A673 (cell line): ENCODE measurements around the gene PROX2. TPM values are rescaled to one million over a fixed set of nuclear protein-coding genes. Genes with fewer than 3 reads are reported as not detected.

Experiments
- BruUV-seq: library from RNA; stranded (reverse); fragments of 400-500 nt; replicated peaks from 2 replicates; lab custom pipeline; 2021; lab: Mats Ljungman, UMichigan
- CTCF ChIA-PET: fragments of 300-600 bp; sonication (Branson Sonifier 250); formaldehyde crosslinking; loops from one replicate; lab custom pipeline; 2022; ENCODE audit warnings: antibody characterized with exemption; lab: Charles Lee
- POLR2A ChIA-PET: fragments of 300-600 bp; sonication (Branson Sonifier 250); formaldehyde crosslinking; loops from one replicate; lab custom pipeline; 2022; ENCODE audit warnings: antibody characterized with exemption; ENCODE audit not compliant: low non-redundant PET; lab: Charles Lee
- DNase-seq: peaks from one replicate; pipeline ENCODE4 v3.0.0-alpha.2; 2015; ENCODE audit warnings: low spot score
- H3K27ac ChIP-seq: fragments of 200-600 bp; sonication (generic); 2 replicates; pipeline ENCODE4 v1.5.1; 2016; ENCODE audit warnings: mixed run types, low read depth, mild to moderate bottlenecking, mixed read lengths, antibody characterized with exemption, low read length; ENCODE audit not compliant: poor library complexity, severe bottlenecking
- H3K27me3 ChIP-seq: fragments of 200-600 bp; sonication (generic); replicated peaks from 2 replicates; pipeline ENCODE4 v1.6.1; 2017; ENCODE audit warnings: mixed run types, low read depth, mild to moderate bottlenecking, mixed read lengths, antibody characterized with exemption, low read length; ENCODE audit not compliant: insufficient read depth, poor library complexity
- H3K36me3 ChIP-seq: fragments of 200-600 bp; sonication (generic); 2 replicates; pipeline ENCODE4 v1.6.1; 2016; ENCODE audit warnings: mixed run types, mild to moderate bottlenecking, mixed read lengths, antibody characterized with exemption, low read length; ENCODE audit not compliant: insufficient read depth, poor library complexity, severe bottlenecking
- H3K4me1 ChIP-seq: fragments of 200-600 bp; sonication (generic); 2 replicates; pipeline ENCODE4 v1.6.1; 2017; ENCODE audit warnings: mixed run types, mild to moderate bottlenecking, mixed read lengths, antibody characterized with exemption, low read length; ENCODE audit not compliant: insufficient read depth, poor library complexity, severe bottlenecking
- H3K4me3 ChIP-seq: fragments of 200-600 bp; sonication (generic); 2 replicates; pipeline ENCODE4 v1.5.1; 2016; ENCODE audit warnings: low read depth, mixed run types, mild to moderate bottlenecking, mixed read lengths, low read length; ENCODE audit not compliant: poor library complexity, severe bottlenecking
- H3K9me3 ChIP-seq: fragments of 200-600 bp; sonication (generic); 2 replicates; pipeline ENCODE4 v1.6.1; 2016; ENCODE audit warnings: mixed run types, low read depth, mild to moderate bottlenecking, mixed read lengths, antibody characterized with exemption, low read length; ENCODE audit not compliant: poor library complexity, severe bottlenecking
- EZH2 ChIP-seq: fragments of 200-600 bp; sonication (generic); IDR thresholded peaks from 2 replicates; pipeline ENCODE4 v1.6.1; 2017; ENCODE audit warnings: borderline replicate concordance, low read depth, mild to moderate bottlenecking, mixed read lengths, antibody characterized with exemption, low read length; ENCODE audit not compliant: poor library complexity, severe bottlenecking
- intact Hi-C: fragments of 100-400 bp; cut with micrococcal nuclease; formaldehyde crosslinking; loops from one replicate; pipeline ENCODE4 v1.10.0; 2022; ENCODE audit not compliant: unreplicated experiment
- total RNA-seq: library from RNA; stranded (reverse); gene quantifications from 2 replicates; pipeline ENCODE4 v1.2.3, GENCODE V29; 2021
- TF ChIP-seq, protein P1 (sequence below): fragments of 300-800, 200-600 bp; sonication (generic); conservative IDR thresholded peaks from 2 replicates; pipeline ENCODE4 v1.5.1; 2017; ENCODE audit warnings: low read depth, mild to moderate bottlenecking, antibody characterized with exemption, low read length, moderate library complexity, mixed read lengths

Gene PROX2
- total RNA-seq, 1 experiment from 2014 or later: not detected

DNA sequence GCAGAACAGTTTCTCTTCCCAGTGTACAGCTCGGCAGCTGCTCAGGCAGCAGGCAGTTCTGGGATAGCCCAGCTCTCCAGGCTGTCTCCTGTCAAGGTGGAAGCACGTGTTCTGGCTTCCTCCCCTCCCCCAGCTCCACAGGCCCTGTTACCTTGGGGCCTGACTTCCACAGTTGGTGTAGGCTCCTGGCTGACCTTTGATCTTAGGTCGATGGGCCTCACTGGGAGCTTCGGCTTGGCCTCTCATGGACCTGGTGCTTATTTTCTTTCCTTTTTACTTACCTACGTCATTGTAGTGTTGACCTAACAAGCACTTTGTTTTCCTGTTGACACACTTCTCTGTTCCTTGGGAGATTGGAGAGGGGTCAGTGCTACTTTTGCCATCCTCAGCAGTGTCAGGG lies 22.7 kb upstream of the PROX2 start:
- Histone ChIP-seq H3K4me3 (no peak overlapping the region), H3K4me1 (no peaks in the 10 kb centered on the region), H3K27me3 (no peaks in the 10 kb centered on the region), H3K9me3 (no peaks in the 10 kb centered on the region), H3K36me3 (peaks cover 93% of the 10 kb centered on the region), H3K27ac (no peak overlapping the region)
- intact Hi-C loops: no loop called here
- CTCF ChIA-PET: no interaction called here
- POLR2A ChIA-PET: no interaction called here
- TF ChIP-seq, protein P1, sequence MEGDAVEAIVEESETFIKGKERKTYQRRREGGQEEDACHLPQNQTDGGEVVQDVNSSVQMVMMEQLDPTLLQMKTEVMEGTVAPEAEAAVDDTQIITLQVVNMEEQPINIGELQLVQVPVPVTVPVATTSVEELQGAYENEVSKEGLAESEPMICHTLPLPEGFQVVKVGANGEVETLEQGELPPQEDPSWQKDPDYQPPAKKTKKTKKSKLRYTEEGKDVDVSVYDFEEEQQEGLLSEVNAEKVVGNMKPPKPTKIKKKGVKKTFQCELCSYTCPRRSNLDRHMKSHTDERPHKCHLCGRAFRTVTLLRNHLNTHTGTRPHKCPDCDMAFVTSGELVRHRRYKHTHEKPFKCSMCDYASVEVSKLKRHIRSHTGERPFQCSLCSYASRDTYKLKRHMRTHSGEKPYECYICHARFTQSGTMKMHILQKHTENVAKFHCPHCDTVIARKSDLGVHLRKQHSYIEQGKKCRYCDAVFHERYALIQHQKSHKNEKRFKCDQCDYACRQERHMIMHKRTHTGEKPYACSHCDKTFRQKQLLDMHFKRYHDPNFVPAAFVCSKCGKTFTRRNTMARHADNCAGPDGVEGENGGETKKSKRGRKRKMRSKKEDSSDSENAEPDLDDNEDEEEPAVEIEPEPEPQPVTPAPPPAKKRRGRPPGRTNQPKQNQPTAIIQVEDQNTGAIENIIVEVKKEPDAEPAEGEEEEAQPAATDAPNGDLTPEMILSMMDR: no peak
- no peak for TF ChIP-seq EZH2
- no peak for DNase-seq
- no TSS peak for BruUV-seq

DNA sequence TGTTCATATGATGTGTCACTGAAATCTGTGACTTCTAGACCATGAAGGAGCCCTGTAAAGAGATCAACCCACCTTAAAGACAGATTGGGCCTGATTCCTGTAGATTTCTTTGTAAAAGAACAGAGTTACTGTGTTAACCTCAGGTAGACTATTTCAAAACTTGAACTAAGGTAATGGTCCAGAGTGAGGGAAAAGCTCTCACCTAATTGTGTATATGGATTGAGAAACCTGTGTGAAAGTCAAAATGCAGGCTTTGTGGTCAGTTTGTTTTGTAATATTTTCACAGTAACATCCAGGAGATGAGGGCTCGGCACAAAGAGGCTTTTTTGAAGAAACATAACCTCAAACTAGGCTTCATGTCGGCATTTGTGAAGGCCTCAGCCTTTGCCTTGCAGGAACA lies 22.1 kb upstream of the PROX2 start:
- no peaks in the 10 kb centered on the region for H3K4me1 ChIP-seq
- H3K9me3 ChIP-seq: no peaks in the 10 kb centered on the region
- BruUV-seq: no TSS peak
- CTCF ChIA-PET: no interaction called here
- TF ChIP-seq, protein P1: no peak
- no peak for TF ChIP-seq EZH2
- POLR2A ChIA-PET: no interaction called here
- H3K27ac ChIP-seq: no peak overlapping the region
- H3K36me3 ChIP-seq: peaks cover 95% of the 10 kb centered on the region
- no peak for DNase-seq
- H3K27me3 ChIP-seq: no peaks in the 10 kb centered on the region
- H3K4me3 ChIP-seq: no peak overlapping the region
- intact Hi-C loops: no loop called here

DNA sequence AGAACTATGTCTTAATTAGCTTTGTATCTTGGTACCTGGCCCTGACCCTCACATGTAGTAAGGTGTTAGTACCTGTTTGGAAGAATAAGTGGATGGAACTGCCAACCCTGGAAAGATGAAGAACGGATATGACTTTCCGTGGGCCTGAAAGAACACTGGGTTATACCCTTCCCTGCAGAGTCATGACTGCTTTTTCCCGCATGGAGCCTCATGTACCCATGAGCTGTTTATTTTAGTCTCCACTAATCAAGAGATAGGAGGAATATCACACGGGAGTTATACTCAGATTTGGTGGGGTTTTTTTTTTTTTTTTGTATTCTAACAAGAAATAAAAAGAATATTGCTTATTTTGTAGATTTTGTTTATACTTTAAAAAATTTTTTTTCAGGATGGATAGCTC lies 21.7 kb upstream of the PROX2 start:
- H3K4me1 ChIP-seq: no peaks in the 10 kb centered on the region
- CTCF ChIA-PET: interaction anchor here (0.7 kb wide), 1 partner anchor 414 kb away, joined by 5 read pairs; no protein-coding TSS in a partner anchor
- H3K27me3 ChIP-seq: no peaks in the 10 kb centered on the region
- POLR2A ChIA-PET: no interaction called here
- H3K27ac ChIP-seq: no peak overlapping the region
- no peak overlapping the region for H3K4me3 ChIP-seq
- no peaks in the 10 kb centered on the region for H3K9me3 ChIP-seq
- no peak for TF ChIP-seq EZH2
- TF ChIP-seq, protein P1: no peak
- BruUV-seq: no TSS peak
- intact Hi-C loops: no loop called here
- peaks cover 95% of the 10 kb centered on the region for H3K36me3 ChIP-seq
- no peak for DNase-seq
